HEK293 (cell line): ENCODE measurements around the gene ARID3A.

ENCODE experiments used
- FEZF1 ChIP-seq: fragments of 450-650 bp; formaldehyde crosslinking; IDR thresholded peaks from 2 replicates; pipeline ENCODE4 v1.5.1; 2016; ENCODE audit warnings: missing biosample characterization, missing genetic modification characterization
- GLI2 ChIP-seq: fragments of 450-650 bp; formaldehyde crosslinking; IDR thresholded peaks from 2 replicates; pipeline ENCODE4; 2017; ENCODE audit warnings: missing biosample characterization, missing genetic modification characterization, low read depth, borderline replicate concordance
- HOXD13 ChIP-seq: sonication (generic); formaldehyde crosslinking; IDR thresholded peaks from 2 replicates; pipeline ENCODE4 v1.8.0; 2022; ENCODE audit warnings: missing genetic modification reagents, borderline replicate concordance
- IKZF3 ChIP-seq: fragments of 450-650 bp; IDR thresholded peaks from 2 replicates; pipeline ENCODE4 v1.5.0; 2018; ENCODE audit warnings: missing biosample characterization, mild to moderate bottlenecking, missing genetic modification characterization, moderate library complexity
- KLF8 ChIP-seq: fragments of 450-650 bp; formaldehyde crosslinking; IDR thresholded peaks from 2 replicates; pipeline ENCODE4 v1.5.1; 2016; ENCODE audit warnings: missing biosample characterization, missing genetic modification characterization
- MEIS1 ChIP-seq: sonication (generic); formaldehyde crosslinking; IDR thresholded peaks from 2 replicates; pipeline ENCODE4 v1.8.1; 2022; ENCODE audit warnings: missing genetic modification reagents, mild to moderate bottlenecking, borderline replicate concordance
- REPIN1 ChIP-seq: fragments of 450-650 bp; formaldehyde crosslinking; IDR thresholded peaks from 2 replicates; pipeline ENCODE4 v1.5.1; 2017; ENCODE audit warnings: missing biosample characterization, missing genetic modification characterization, low read depth
- SP2 ChIP-seq: fragments of 450-650 bp; formaldehyde crosslinking; IDR thresholded peaks from 2 replicates; pipeline ENCODE4 v1.5.1; 2016; ENCODE audit warnings: missing biosample characterization, missing genetic modification characterization
- ZFP3 ChIP-seq: fragments of 450-650 bp; formaldehyde crosslinking; IDR thresholded peaks from 2 replicates; pipeline ENCODE4 v1.5.1; 2016; ENCODE audit warnings: low read depth, missing biosample characterization, missing genetic modification characterization
- ZFP69B ChIP-seq: fragments of 450-650 bp; formaldehyde crosslinking; IDR thresholded peaks from 2 replicates; pipeline ENCODE4 v1.5.1; 2016; ENCODE audit warnings: missing biosample characterization, missing genetic modification characterization
- ZIC2 ChIP-seq: fragments of 450-650 bp; formaldehyde crosslinking; IDR thresholded peaks from 2 replicates; pipeline ENCODE4 v1.5.1; 2016; ENCODE audit warnings: missing biosample characterization, missing genetic modification characterization
- ZNF10 ChIP-seq: fragments of 450-650 bp; formaldehyde crosslinking; IDR thresholded peaks from 2 replicates; pipeline ENCODE4 v1.5.1; 2017; ENCODE audit warnings: missing biosample characterization, missing genetic modification characterization
- ZNF155 ChIP-seq: fragments of 450-650 bp; formaldehyde crosslinking; IDR thresholded peaks from 2 replicates; pipeline ENCODE4 v1.5.1; 2016; ENCODE audit warnings: missing biosample characterization, missing genetic modification characterization
- ZNF16 ChIP-seq: fragments of 450-650 bp; formaldehyde crosslinking; IDR thresholded peaks from 2 replicates; pipeline ENCODE4 v1.5.1; 2016; ENCODE audit warnings: low read depth, missing biosample characterization, missing genetic modification characterization
- ZNF2 ChIP-seq: fragments of 450-650 bp; formaldehyde crosslinking; IDR thresholded peaks from 2 replicates; pipeline ENCODE4 v1.5.1; 2016; ENCODE audit warnings: missing biosample characterization, missing genetic modification characterization
- ZNF248 ChIP-seq: fragments of 450-650 bp; formaldehyde crosslinking; IDR thresholded peaks from 2 replicates; pipeline ENCODE4 v1.5.1; 2017; ENCODE audit warnings: missing biosample characterization, missing genetic modification characterization
- ZNF324 ChIP-seq: fragments of 450-650 bp; formaldehyde crosslinking; IDR thresholded peaks from 2 replicates; pipeline ENCODE4 v1.5.1; 2016; ENCODE audit warnings: missing biosample characterization, missing genetic modification characterization
- ZNF335 ChIP-seq: fragments of 450-650 bp; formaldehyde crosslinking; conservative IDR thresholded peaks from 2 replicates; pipeline ENCODE4 v1.5.1; 2016; ENCODE audit warnings: missing biosample characterization, missing genetic modification characterization
- ZNF433 ChIP-seq: fragments of 450-650 bp; formaldehyde crosslinking; IDR thresholded peaks from 2 replicates; pipeline ENCODE4 v1.5.1; 2016; ENCODE audit warnings: missing biosample characterization, missing genetic modification characterization, low read depth
- ZNF514 ChIP-seq: fragments of 450-650 bp; formaldehyde crosslinking; IDR thresholded peaks from 2 replicates; pipeline ENCODE4 v1.5.1; 2016; ENCODE audit warnings: missing biosample characterization, missing genetic modification characterization
- ZNF544 ChIP-seq: fragments of 450-650 bp; formaldehyde crosslinking; IDR thresholded peaks from 2 replicates; pipeline ENCODE4 v1.5.0; 2017; ENCODE audit warnings: missing biosample characterization, missing genetic modification characterization
- ZNF600 ChIP-seq: fragments of 450-650 bp; formaldehyde crosslinking; IDR thresholded peaks from 2 replicates; pipeline ENCODE4 v1.5.1; 2016; ENCODE audit warnings: missing biosample characterization, missing genetic modification characterization
- ZNF621 ChIP-seq: fragments of 450-650 bp; formaldehyde crosslinking; IDR thresholded peaks from 2 replicates; pipeline ENCODE4 v1.5.1; 2017; ENCODE audit warnings: missing biosample characterization, missing genetic modification characterization
- ZNF626 ChIP-seq: fragments of 450-650 bp; sonication (Bioruptor Pico); formaldehyde crosslinking; IDR thresholded peaks from 2 replicates; pipeline ENCODE4 v1.5.1; 2018; ENCODE audit warnings: missing biosample characterization, missing genetic modification characterization, inconsistent platforms
- ZNF701 ChIP-seq: fragments of 450-650 bp; formaldehyde crosslinking; IDR thresholded peaks from 2 replicates; pipeline ENCODE4 v1.5.1; 2016; ENCODE audit warnings: missing biosample characterization, missing genetic modification characterization
- ZNF747 ChIP-seq: fragments of 450-650 bp; formaldehyde crosslinking; IDR thresholded peaks from 2 replicates; pipeline ENCODE4 v1.5.1; 2016; ENCODE audit warnings: missing biosample characterization, missing genetic modification characterization
- ZNF792 ChIP-seq: fragments of 450-650 bp; formaldehyde crosslinking; IDR thresholded peaks from 2 replicates; pipeline ENCODE4 v1.5.1; 2016; ENCODE audit warnings: missing biosample characterization, missing genetic modification characterization
- ZNF843 ChIP-seq: fragments of 450-650 bp; formaldehyde crosslinking; IDR thresholded peaks from 2 replicates; pipeline ENCODE4 v1.5.1; 2016; ENCODE audit warnings: missing biosample characterization, missing genetic modification characterization
- TF ChIP-seq, protein P1 (sequence below): fragments of 450-650 bp; formaldehyde crosslinking; IDR thresholded peaks from 2 replicates; pipeline ENCODE4 v1.5.1; 2017; ENCODE audit warnings: missing biosample characterization, missing genetic modification characterization
- TF ChIP-seq, protein P2 (sequence below): fragments of 450-650 bp; IDR thresholded peaks from 2 replicates; pipeline ENCODE4 v1.5.1; 2018; ENCODE audit warnings: missing biosample characterization, missing genetic modification characterization
- TF ChIP-seq, protein P3 (sequence below): fragments of 450-650 bp; formaldehyde crosslinking; optimal IDR thresholded peaks from 2 replicates; pipeline ENCODE3; 2016; ENCODE audit warnings: missing biosample characterization, mild to moderate bottlenecking, missing genetic modification characterization
- TF ChIP-seq, protein P4 (sequence below): fragments of 450-650 bp; formaldehyde crosslinking; IDR thresholded peaks from 2 replicates; pipeline ENCODE4 v1.5.1; 2016; ENCODE audit warnings: missing biosample characterization, missing genetic modification characterization
- TF ChIP-seq, protein P5 (sequence below): fragments of 450-650 bp; formaldehyde crosslinking; IDR thresholded peaks from 2 replicates; pipeline ENCODE4 v1.5.1; 2017; ENCODE audit warnings: missing biosample characterization, missing genetic modification characterization
- TF ChIP-seq, protein P6 (sequence below): fragments of 450-650 bp; formaldehyde crosslinking; IDR thresholded peaks from 2 replicates; pipeline ENCODE4 v1.5.1; 2016; ENCODE audit warnings: missing biosample characterization, missing genetic modification characterization

ARID3A gene

DNA sequence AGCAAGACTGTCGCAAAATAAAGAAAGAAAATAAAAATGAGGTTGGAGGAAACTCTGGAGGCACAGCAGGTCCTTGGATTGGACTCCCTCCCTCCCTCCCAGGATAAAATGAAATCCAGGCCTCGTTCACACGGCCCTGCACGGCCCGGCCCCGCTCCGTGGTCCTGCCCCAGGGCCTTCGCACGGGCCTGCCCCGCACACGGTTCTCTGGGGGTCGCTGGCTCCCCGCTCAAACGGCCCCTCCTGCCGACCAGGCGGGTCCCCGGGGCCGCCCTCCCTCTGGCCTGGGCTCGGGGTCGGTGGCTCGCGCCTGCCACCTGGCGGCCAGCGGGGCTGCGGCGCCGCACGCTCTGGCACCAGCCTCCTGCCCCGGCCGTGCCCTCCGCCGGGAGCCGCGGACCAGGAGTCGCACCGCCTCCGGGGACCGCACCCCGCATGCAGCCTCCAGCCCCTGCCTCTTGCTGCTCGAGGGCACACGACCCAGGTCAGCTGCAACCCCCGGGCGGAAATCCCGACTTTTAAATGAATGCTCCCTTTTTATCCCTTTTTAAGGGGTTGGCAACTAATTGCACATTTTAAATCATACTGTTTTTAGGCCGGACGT, 56.8 kb downstream of the ARID3A start (continued):
- TF ChIP-seq, protein P1, sequence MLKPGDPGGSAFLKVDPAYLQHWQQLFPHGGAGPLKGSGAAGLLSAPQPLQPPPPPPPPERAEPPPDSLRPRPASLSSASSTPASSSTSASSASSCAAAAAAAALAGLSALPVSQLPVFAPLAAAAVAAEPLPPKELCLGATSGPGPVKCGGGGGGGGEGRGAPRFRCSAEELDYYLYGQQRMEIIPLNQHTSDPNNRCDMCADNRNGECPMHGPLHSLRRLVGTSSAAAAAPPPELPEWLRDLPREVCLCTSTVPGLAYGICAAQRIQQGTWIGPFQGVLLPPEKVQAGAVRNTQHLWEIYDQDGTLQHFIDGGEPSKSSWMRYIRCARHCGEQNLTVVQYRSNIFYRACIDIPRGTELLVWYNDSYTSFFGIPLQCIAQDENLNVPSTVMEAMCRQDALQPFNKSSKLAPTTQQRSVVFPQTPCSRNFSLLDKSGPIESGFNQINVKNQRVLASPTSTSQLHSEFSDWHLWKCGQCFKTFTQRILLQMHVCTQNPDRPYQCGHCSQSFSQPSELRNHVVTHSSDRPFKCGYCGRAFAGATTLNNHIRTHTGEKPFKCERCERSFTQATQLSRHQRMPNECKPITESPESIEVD (tag by site-specific recombination), result no peak
- TF ChIP-seq, protein P2, sequence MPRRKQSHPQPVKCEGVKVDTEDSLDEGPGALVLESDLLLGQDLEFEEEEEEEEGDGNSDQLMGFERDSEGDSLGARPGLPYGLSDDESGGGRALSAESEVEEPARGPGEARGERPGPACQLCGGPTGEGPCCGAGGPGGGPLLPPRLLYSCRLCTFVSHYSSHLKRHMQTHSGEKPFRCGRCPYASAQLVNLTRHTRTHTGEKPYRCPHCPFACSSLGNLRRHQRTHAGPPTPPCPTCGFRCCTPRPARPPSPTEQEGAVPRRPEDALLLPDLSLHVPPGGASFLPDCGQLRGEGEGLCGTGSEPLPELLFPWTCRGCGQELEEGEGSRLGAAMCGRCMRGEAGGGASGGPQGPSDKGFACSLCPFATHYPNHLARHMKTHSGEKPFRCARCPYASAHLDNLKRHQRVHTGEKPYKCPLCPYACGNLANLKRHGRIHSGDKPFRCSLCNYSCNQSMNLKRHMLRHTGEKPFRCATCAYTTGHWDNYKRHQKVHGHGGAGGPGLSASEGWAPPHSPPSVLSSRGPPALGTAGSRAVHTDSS (tag by site-specific recombination), result no peak
- TF ChIP-seq ZNF747 (tag by site-specific recombination) (no peak), ZNF433 (tag by site-specific recombination) (no peak), ZNF514 (tag by site-specific recombination) (no peak), ZNF10 (tag by site-specific recombination) (no peak), KLF8 (peak; percentile 67; the same call in 1 of the 2 replicates), ZNF324 (tag by site-specific recombination) (0 out of 2 replicates have a peak, but pooled peaks have one; percentile 17), ZNF248 (tag by site-specific recombination) (no peak), ZNF155 (tag by site-specific recombination) (no peak), ZFP3 (tag by site-specific recombination) (no peak), REPIN1 (tag by site-specific recombination) (no peak), FEZF1 (tag by site-specific recombination) (no peak), ZNF701 (no peak), ZFP69B (tag by site-specific recombination) (no peak), ZNF792 (tag by site-specific recombination) (no peak), ZNF600 (tag by site-specific recombination) (peak; percentile 33; the same call in 1 of the 2 replicates), ZIC2 (tag by site-specific recombination) (0 out of 2 replicates have a peak, but pooled peaks have one; percentile 22), ZNF843 (tag by site-specific recombination) (no peak), ZNF544 (no peak), MEIS1 (CRISPR knock-in tag) (no peak), SP2 (tag by site-specific recombination) (peak; percentile 73), GLI2 (tag by site-specific recombination) (no peak), ZNF16 (no peak), ZNF335 (tag by site-specific recombination) (peak; percentile 76), IKZF3 (tag by site-specific recombination) (peak; percentile 78), ZNF2 (tag by site-specific recombination) (no peak), HOXD13 (CRISPR knock-in tag) (no peak), ZNF621 (tag by site-specific recombination) (no peak), ZNF626 (tag by site-specific recombination) (no peak)
- TF ChIP-seq, protein P3, sequence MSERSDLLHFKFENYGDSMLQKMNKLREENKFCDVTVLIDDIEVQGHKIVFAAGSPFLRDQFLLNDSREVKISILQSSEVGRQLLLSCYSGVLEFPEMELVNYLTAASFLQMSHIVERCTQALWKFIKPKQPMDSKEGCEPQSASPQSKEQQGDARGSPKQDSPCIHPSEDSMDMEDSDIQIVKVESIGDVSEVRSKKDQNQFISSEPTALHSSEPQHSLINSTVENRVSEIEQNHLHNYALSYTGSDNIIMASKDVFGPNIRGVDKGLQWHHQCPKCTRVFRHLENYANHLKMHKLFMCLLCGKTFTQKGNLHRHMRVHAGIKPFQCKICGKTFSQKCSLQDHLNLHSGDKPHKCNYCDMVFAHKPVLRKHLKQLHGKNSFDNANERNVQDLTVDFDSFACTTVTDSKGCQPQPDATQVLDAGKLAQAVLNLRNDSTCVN (tag by site-specific recombination), result peak; percentile 69
- TF ChIP-seq, protein P4, sequence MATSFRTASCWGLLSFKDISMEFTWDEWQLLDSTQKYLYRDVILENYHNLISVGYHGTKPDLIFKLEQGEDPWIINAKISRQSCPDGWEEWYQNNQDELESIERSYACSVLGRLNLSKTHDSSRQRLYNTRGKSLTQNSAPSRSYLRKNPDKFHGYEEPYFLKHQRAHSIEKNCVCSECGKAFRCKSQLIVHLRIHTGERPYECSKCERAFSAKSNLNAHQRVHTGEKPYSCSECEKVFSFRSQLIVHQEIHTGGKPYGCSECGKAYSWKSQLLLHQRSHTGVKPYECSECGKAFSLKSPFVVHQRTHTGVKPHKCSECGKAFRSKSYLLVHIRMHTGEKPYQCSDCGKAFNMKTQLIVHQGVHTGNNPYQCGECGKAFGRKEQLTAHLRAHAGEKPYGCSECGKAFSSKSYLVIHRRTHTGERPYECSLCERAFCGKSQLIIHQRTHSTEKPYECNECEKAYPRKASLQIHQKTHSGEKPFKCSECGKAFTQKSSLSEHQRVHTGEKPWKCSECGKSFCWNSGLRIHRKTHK (tag by site-specific recombination), result no peak
- TF ChIP-seq, protein P5, sequence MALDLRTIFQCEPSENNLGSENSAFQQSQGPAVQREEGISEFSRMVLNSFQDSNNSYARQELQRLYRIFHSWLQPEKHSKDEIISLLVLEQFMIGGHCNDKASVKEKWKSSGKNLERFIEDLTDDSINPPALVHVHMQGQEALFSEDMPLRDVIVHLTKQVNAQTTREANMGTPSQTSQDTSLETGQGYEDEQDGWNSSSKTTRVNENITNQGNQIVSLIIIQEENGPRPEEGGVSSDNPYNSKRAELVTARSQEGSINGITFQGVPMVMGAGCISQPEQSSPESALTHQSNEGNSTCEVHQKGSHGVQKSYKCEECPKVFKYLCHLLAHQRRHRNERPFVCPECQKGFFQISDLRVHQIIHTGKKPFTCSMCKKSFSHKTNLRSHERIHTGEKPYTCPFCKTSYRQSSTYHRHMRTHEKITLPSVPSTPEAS, result no peak
- TF ChIP-seq, protein P6, sequence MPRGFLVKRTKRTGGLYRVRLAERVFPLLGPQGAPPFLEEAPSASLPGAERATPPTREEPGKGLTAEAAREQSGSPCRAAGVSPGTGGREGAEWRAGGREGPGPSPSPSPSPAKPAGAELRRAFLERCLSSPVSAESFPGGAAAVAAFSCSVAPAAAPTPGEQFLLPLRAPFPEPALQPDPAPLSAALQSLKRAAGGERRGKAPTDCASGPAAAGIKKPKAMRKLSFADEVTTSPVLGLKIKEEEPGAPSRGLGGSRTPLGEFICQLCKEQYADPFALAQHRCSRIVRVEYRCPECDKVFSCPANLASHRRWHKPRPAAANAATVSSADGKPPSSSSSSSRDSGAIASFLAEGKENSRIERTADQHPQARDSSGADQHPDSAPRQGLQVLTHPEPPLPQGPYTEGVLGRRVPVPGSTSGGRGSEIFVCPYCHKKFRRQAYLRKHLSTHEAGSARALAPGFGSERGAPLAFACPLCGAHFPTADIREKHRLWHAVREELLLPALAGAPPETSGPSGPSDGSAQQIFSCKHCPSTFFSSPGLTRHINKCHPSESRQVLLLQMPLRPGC, result no peak
